Lung (tissue), 13 donors: ENCODE results near the gene VPS33B. TPM values are rescaled to one million over a fixed set of nuclear protein-coding genes. Genes with fewer than 3 reads are reported as not detected.

Experiments
- ATAC-seq: fragments of 200-7000 bp; cut with Tn5 transposase; one replicate; pipeline ENCODE4 v1.9.1; 2020; ENCODE audit warnings: moderate number of reproducible peaks; ENCODE audit not compliant: insufficient read depth, low FRiP score
- DNase-seq, 3 donors: peaks; one replicate each; pipeline ENCODE4 v3.0.0-alpha.2; 2013 to 2017
- H3K27ac ChIP-seq, 2 donors: one replicate each; pipeline ENCODE4 v1.5.1; 2013; ENCODE audit warnings: mild to moderate bottlenecking in 2 of 2, moderate library complexity in 2 of 2, control low read depth in 1 of 2, inconsistent platforms in 1 of 2, low read depth in 1 of 2, low read length in 1 of 2
- H3K27me3 ChIP-seq, 3 donors: one replicate each; pipeline ENCODE4 v1.5.1; 2013; ENCODE audit warnings: low read length in 2 of 3; ENCODE audit not compliant: control insufficient read depth in 3 of 3, insufficient read depth in 3 of 3
- H3K36me3 ChIP-seq, 4 donors: one replicate each; pipeline ENCODE4 v1.5.1; 2013; ENCODE audit warnings: low read length in 4 of 4, mild to moderate bottlenecking in 1 of 4, moderate library complexity in 1 of 4; ENCODE audit not compliant: control insufficient read depth in 4 of 4, insufficient read depth in 4 of 4
- H3K4me1 ChIP-seq, 5 donors: one replicate each; pipeline ENCODE4 v1.5.1; 2013; ENCODE audit warnings: low read length in 5 of 5, mild to moderate bottlenecking in 2 of 5, moderate library complexity in 1 of 5; ENCODE audit not compliant: control insufficient read depth in 5 of 5, insufficient read depth in 5 of 5
- H3K4me3 ChIP-seq: one replicate; pipeline ENCODE4 v1.5.1; 2013; ENCODE audit warnings: mild to moderate bottlenecking, control low read depth, moderate library complexity
- H3K9ac ChIP-seq, 2 donors: one replicate each; pipeline ENCODE4 v1.5.1; 2013; ENCODE audit warnings: low read length in 2 of 2, control low read depth in 1 of 2; ENCODE audit not compliant: insufficient read depth in 1 of 2
- H3K9me3 ChIP-seq, 4 donors: one replicate each; pipeline ENCODE4 v1.5.1; 2013; ENCODE audit warnings: low read length in 3 of 4, mild to moderate bottlenecking in 1 of 4, moderate library complexity in 1 of 4; ENCODE audit not compliant: control insufficient read depth in 4 of 4, insufficient read depth in 3 of 4
- CTCF ChIP-seq: IDR thresholded peaks from 2 replicates; pipeline ENCODE4 v1.5.1; 2012; ENCODE audit warnings: mild to moderate bottlenecking; ENCODE audit errors: control extremely low read depth, extremely low read depth
- WGBS, 2 donors: extraction: QIAGEN DNeasy Blood & Tissue Kit; methylation state at CpG; one replicate each; pipeline ENCODE4 v1.1.7; 2013; 5-methylcytosine and 5-hydroxymethylcytosine counted together
- polyA plus RNA-seq, 2 donors: library from polyadenylated mRNA; stranded (reverse); fragments of 200-250 nt; gene quantifications; one replicate each; pipeline ENCODE4 v1.2.1, GENCODE V29; 2013
- small RNA-seq: library from RNA; depleted of rRNA; stranded (forward); fragments of <200 nt; gene quantifications from one replicate; pipeline ENCODE3, GENCODE V24; 2014; ENCODE audit warnings: low replicate concordance
- total RNA-seq, 2 donors: library from RNA; depleted of rRNA in 1 of 2; stranded (reverse); fragments of >200 nt in 1 of 2; gene quantifications; one replicate each; pipeline ENCODE4 v1.2.1, GENCODE V29; 2014 to 2021
- donor health status: control.
- donor health status: control.
- donor health status: Bipolar disorder and iron deficiency.
- donor health status: healthy.
- donor health status: DM: yes; HTN: yes; CAD: no.

The VPS33B gene
- total and polyA plus RNA-seq, 4 donors: 6.5 to 20.7 (median 12.8) TPM

- H3K9me3 ChIP-seq: no peaks in the 10 kb centered on the region
- 94 to 95% methylated on average over 23 of the region's 23 CpGs for WGBS, 2 donors
- peaks cover 0 to under 1% (median 0%) of the 10 kb centered on the region in 5 donors for H3K4me1 ChIP-seq
- no peak for TF ChIP-seq CTCF
- no peak overlapping the region for H3K9ac ChIP-seq
- peaks cover 3 to 61% (median 34%) of the 10 kb centered on the region in 4 donors for H3K36me3 ChIP-seq
- ATAC-seq (no peak), DNase-seq (no peak)
- H3K27ac ChIP-seq: no peak overlapping the region
- H3K4me3 ChIP-seq: no peak overlapping the region
- H3K27me3 ChIP-seq: no peaks in the 10 kb centered on the region
These were observed 72.3 kb downstream of the VPS33B start for GRCh38 chr15:90949979-90950675.

Small RNAs within 50 kb of the gene (small RNA-seq; reads per million reads assigned to genes)
- not detected for gene RF00019

Other genes starting within 250 kb of the VPS33B start
- 100 to 1,000 TPM in 1 of 2 donors, 10 to 100 TPM in 1; 57.1 to 113 TPM for gene FURIN, start 154.0 kb downstream of the VPS33B start, total RNA-seq
- gene FURIN, start 154.0 kb downstream of the VPS33B start, polyA plus RNA-seq: 100 to 1,000 TPM in 1 of 2 donors, 10 to 100 TPM in 1; 71.2 to 159 TPM
- gene FES, start 138.1 kb downstream of the VPS33B start, total RNA-seq: 10 to 100 TPM; 48.1 to 62.9 TPM
- 100 to 1,000 TPM in 1 of 2 donors, 10 to 100 TPM in 1; 25.7 to 104 TPM for gene FES, start 138.1 kb downstream of the VPS33B start, polyA plus RNA-seq
- gene MAN2A2, start 119.3 kb downstream of the VPS33B start, total RNA-seq: 10 to 100 TPM; 34.1 to 80.6 TPM
- gene MAN2A2, start 119.3 kb downstream of the VPS33B start, polyA plus RNA-seq: 10 to 100 TPM; 39.7 to 82.9 TPM
- 10 to 100 TPM; 12.7 to 16.9 TPM for gene HDDC3, start 90.0 kb downstream of the VPS33B start, total RNA-seq
- 10 to 100 TPM; 16.0 to 19.6 TPM for gene HDDC3, start 90.0 kb downstream of the VPS33B start, polyA plus RNA-seq
- gene UNC45A, start 87.3 kb downstream of the VPS33B start, total RNA-seq: 10 to 100 TPM; 58.7 to 59.6 TPM
- 10 to 100 TPM; 34.4 to 47.9 TPM for gene UNC45A, start 87.3 kb downstream of the VPS33B start, polyA plus RNA-seq
- gene RCCD1, start 67.7 kb downstream of the VPS33B start, total RNA-seq: 10 to 100 TPM in 1 of 2 donors, 1 to 10 TPM in 1; 8.5 to 11.5 TPM
- 1 to 10 TPM; 4.4 to 4.8 TPM for gene RCCD1, start 67.7 kb downstream of the VPS33B start, polyA plus RNA-seq
- gene PRC1, start 28.1 kb downstream of the VPS33B start, total RNA-seq: 10 to 100 TPM in 1 of 2 donors, 1 to 10 TPM in 1; 5.0 to 31.1 TPM
- 1 to 10 TPM; 7.5 to 8.2 TPM for gene PRC1, start 28.1 kb downstream of the VPS33B start, polyA plus RNA-seq
- gene SV2B, start 77.7 kb upstream of the VPS33B start, total RNA-seq: 1 to 10 TPM; 1.6 to 2.8 TPM
- gene SV2B, start 77.7 kb upstream of the VPS33B start, polyA plus RNA-seq: under 1 TPM; 0.12 to 0.24 TPM